Fibroblast of lung (primary cell): ENCODE measurements around the gene VPS54.

Experiments used
- EZH2 ChIP-seq: IDR thresholded peaks from 2 replicates; pipeline ENCODE4 v1.5.1; 2012; ENCODE audit warnings: low read length, control low read depth, mild to moderate bottlenecking; ENCODE audit errors: missing control alignments
- TF ChIP-seq, protein P1 (sequence below), 2 donors: IDR thresholded peaks in 1 of 2; conservative IDR thresholded peaks in 1 of 2; 1 replicate in 1 of 2; 2 replicates in 1 of 2; pipeline ENCODE4 v1.5.1; 2011 to 2012; ENCODE audit warnings: low read length in 2 of 2, control low read depth in 1 of 2, inconsistent platforms in 1 of 2, low read depth in 1 of 2, mild to moderate bottlenecking in 1 of 2

DNA sequence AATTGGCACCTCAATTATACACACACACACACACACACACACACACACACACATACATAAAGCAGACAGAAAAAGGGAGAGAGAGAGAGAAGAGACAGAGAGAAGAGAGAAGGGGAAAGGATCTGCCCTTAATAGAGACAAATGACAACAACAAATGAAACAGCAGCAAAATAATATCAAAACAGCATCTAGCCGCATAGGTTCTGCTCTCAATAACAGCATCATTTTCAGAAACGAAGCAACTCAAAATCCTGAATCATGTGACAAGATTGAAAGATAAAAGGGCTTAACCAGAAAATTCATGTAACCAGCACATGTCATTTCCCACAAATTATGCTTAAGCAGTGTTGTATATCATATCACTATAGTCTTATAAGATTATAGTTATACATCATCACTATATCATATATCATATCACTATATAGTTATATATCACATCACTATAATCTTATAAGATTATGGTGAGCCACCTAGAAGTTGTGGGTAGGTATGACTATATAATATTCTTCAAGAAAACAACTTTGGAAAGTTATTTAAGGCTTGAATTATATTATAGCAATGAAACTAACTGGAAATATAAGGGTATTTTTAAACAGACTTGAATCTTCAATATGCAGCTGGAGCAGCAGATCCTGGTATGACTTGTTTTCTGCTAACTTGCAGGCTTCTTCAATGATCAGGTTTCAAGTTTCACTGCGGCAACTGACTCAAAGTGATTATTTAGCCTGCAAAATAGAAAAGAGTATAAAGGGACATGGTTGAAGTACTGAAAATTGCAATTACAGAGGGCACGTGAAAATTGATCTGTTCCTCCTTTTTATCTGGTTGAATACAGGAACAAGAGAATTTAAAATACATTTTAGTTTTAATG is 16.1 kb upstream of the VPS54 start:
- TF ChIP-seq, protein P1, sequence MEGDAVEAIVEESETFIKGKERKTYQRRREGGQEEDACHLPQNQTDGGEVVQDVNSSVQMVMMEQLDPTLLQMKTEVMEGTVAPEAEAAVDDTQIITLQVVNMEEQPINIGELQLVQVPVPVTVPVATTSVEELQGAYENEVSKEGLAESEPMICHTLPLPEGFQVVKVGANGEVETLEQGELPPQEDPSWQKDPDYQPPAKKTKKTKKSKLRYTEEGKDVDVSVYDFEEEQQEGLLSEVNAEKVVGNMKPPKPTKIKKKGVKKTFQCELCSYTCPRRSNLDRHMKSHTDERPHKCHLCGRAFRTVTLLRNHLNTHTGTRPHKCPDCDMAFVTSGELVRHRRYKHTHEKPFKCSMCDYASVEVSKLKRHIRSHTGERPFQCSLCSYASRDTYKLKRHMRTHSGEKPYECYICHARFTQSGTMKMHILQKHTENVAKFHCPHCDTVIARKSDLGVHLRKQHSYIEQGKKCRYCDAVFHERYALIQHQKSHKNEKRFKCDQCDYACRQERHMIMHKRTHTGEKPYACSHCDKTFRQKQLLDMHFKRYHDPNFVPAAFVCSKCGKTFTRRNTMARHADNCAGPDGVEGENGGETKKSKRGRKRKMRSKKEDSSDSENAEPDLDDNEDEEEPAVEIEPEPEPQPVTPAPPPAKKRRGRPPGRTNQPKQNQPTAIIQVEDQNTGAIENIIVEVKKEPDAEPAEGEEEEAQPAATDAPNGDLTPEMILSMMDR (conservative IDR thresholded peaks at IDR 0.05 in 1 of 2, IDR thresholded peaks at IDR 0.05 in 1 of 2; ENCODE audit: low read depth in 1 of 2, low read length in 2 of 2), result no peak
- TF ChIP-seq EZH2, result no peak
